Smooth muscle cell (in vitro differentiated cells): ENCODE results near the gene ABCG1. TPM values are rescaled to one million over a fixed set of nuclear protein-coding genes. Genes with fewer than 3 reads are reported as not detected.

Source experiments
- DNase-seq: peaks from one replicate; lab custom pipeline; 2025; ENCODE audit not compliant: unreplicated experiment; lab: John Stamatoyannopoulos, UW
- H2AFZ ChIP-seq: fragments of 200-600 bp; sonication (generic); 2 replicates; pipeline ENCODE4 v1.6.0; 2016; ENCODE audit warnings: antibody characterized with exemption, low read depth, mild to moderate bottlenecking
- H3F3A ChIP-seq: fragments of 200-600 bp; sonication (generic); 2 replicates; pipeline ENCODE4 v1.6.0; 2017; ENCODE audit warnings: antibody characterized with exemption, low read depth
- H3K27ac ChIP-seq: fragments of 200-600 bp; sonication (generic); 2 replicates; pipeline ENCODE4 v1.5.1; 2016; ENCODE audit warnings: low read depth, mild to moderate bottlenecking
- H3K27me3 ChIP-seq: fragments of 200-600 bp; sonication (generic); 2 replicates; pipeline ENCODE4 v1.6.1; 2016; ENCODE audit warnings: low read depth, mild to moderate bottlenecking
- H3K36me3 ChIP-seq: fragments of 200-600 bp; sonication (generic); 2 replicates; pipeline ENCODE4 v1.5.1; 2016; ENCODE audit warnings: low read depth
- H3K4me1 ChIP-seq: fragments of 200-600 bp; sonication (generic); 2 replicates; pipeline ENCODE4 v1.5.1; 2016; ENCODE audit warnings: low read depth
- H3K4me2 ChIP-seq: fragments of 200-600 bp; sonication (generic); 2 replicates; pipeline ENCODE4 v1.6.0; 2016; ENCODE audit warnings: mild to moderate bottlenecking
- H3K4me3 ChIP-seq: fragments of 200-600 bp; sonication (generic); 2 replicates; pipeline ENCODE4 v1.5.1; 2016; ENCODE audit warnings: mild to moderate bottlenecking
- H3K79me2 ChIP-seq: fragments of 200-600 bp; sonication (generic); 2 replicates; pipeline ENCODE4 v1.6.0; 2016; ENCODE audit warnings: low read depth, mild to moderate bottlenecking
- H3K9ac ChIP-seq: fragments of 200-600 bp; sonication (generic); 2 replicates; pipeline ENCODE4 v1.6.0; 2016; ENCODE audit warnings: low read depth
- H3K9me3 ChIP-seq: fragments of 200-600 bp; sonication (generic); replicated peaks from 2 replicates; pipeline ENCODE4 v1.5.1; 2016; ENCODE audit warnings: low read depth
- H4K20me1 ChIP-seq: fragments of 200-600 bp; sonication (generic); 2 replicates; pipeline ENCODE4 v1.6.0; 2016; ENCODE audit warnings: low read depth
- CTCF ChIP-seq: fragments of 200-600 bp; sonication (generic); IDR thresholded peaks from 2 replicates; pipeline ENCODE4 v1.5.1; 2017; ENCODE audit warnings: borderline replicate concordance, mild to moderate bottlenecking, antibody characterized with exemption; ENCODE audit not compliant: insufficient read depth, poor library complexity, severe bottlenecking
- WGBS: methylation state at CpG from one replicate; pipeline ENCODE4 v1.1.7; 2016; ENCODE audit warnings: low lambda C conversion rate; 5-methylcytosine and 5-hydroxymethylcytosine counted together
- polyA plus RNA-seq: library from polyadenylated mRNA; unstranded; fragments of >200 nt; fragmentation: Nextera tagmentation; extraction: Ambion mirVana; gene quantifications from 2 replicates; pipeline ENCODE4 v1.2.1, GENCODE V29; 2016
- total RNA-seq: library from RNA; depleted of rRNA; stranded (reverse); fragments of >200 nt; gene quantifications from 2 replicates; pipeline ENCODE4 v1.2.3, GENCODE V29; 2014

The ABCG1 gene
- total and polyA plus RNA-seq, 2 experiments from 2014 or later = 0.55 to 2.9 TPM

DNA sequence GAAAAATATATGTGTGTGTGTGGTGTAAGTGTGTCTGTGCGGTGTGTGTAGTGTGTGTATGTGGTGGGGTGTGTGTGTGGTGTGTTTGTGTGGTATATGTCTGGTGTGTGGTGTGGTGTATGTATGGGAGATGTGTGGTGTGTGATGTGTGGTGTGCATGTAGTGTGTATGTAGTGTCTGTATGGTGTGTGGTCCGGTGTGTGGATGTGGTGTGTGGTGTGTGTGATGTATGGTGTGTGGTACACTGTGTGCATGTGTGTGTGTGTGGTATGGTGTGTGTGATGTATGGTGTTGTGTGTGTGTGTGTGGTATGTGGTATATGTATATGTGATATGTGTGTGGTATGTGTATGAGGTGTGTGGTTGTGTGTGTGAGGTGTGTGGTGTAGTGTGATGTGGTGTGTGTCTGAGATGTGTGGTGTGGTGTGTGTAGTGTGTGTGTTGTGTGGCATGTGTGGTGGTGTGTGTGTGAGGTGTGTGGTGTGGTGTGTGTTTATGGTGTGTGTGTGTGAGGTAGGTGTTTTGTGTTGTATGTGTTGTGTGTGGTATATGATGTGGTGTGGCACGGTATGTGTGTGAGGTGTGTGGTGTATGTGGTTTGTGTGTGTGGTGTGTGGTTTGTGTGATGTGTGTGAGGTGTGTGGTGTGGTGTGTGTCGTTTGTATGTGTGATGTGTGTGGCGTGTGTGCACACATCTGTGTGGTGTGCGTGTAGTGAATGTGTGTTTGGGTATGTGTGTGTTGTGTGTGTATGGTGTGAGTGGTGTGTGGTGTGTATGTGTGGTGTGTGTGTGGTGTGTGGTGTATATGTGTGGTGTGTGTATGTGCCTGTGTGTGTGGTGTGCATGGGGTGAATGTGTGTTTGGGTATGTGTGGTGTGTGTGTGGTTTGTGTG, 35.3 kb upstream of the ABCG1 start:
- H3K27me3 ChIP-seq = peaks cover under 1% of the 10 kb centered on the region
- no peak overlapping the region for H3K4me3 ChIP-seq
- no peak overlapping the region for H3K27ac ChIP-seq
- H3K4me2 ChIP-seq = no peak overlapping the region
- peaks cover 4% of the 10 kb centered on the region for H3K4me1 ChIP-seq
- TF ChIP-seq CTCF = no peak
- no peaks in the 10 kb centered on the region for H3K79me2 ChIP-seq
- no peaks in the 10 kb centered on the region for H4K20me1 ChIP-seq
- H2AFZ ChIP-seq = no peak overlapping the region
- no peak overlapping the region for H3K9ac ChIP-seq
- no peaks in the 10 kb centered on the region for H3K36me3 ChIP-seq
- H3F3A ChIP-seq = no peaks in the 10 kb centered on the region
- DNase-seq = no peak
- no peaks in the 10 kb centered on the region for H3K9me3 ChIP-seq
- 90% methylated on average over 6 of the region's 6 CpGs for WGBS

DNA sequence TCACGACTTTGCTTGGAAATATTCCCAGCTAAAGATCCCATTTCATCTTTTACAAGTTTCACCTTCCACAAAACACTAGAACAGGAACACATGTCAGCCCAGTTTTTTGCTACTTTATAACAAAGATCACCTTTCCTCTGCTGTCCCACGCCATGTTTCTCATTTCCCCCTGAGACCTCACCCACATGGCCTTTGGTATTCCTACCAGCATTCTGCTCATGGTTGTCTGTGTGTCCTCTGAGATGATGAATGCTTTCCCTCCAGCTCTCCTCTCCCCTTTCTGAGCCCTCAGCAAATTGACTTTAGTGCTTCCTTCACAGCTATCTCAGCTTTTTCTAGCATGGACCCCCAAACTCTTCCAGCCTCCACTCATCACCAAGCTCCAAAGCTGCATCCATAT, 32.3 kb upstream of the ABCG1 start:
- no peak for TF ChIP-seq CTCF
- Histone ChIP-seq H3K4me3 (no peak overlapping the region), H3K9me3 (no peaks in the 10 kb centered on the region), H4K20me1 (no peaks in the 10 kb centered on the region), H3K27ac (no peak overlapping the region), H3K4me2 (no peak overlapping the region), H3K36me3 (no peaks in the 10 kb centered on the region), H3K79me2 (no peaks in the 10 kb centered on the region), H2AFZ (no peak overlapping the region), H3K27me3 (no peaks in the 10 kb centered on the region), H3K9ac (no peak overlapping the region), H3K4me1 (no peaks in the 10 kb centered on the region), H3F3A (no peaks in the 10 kb centered on the region)
- DNase-seq = no peak
- WGBS = 80% methylated on average over 2 of the region's 2 CpGs

DNA sequence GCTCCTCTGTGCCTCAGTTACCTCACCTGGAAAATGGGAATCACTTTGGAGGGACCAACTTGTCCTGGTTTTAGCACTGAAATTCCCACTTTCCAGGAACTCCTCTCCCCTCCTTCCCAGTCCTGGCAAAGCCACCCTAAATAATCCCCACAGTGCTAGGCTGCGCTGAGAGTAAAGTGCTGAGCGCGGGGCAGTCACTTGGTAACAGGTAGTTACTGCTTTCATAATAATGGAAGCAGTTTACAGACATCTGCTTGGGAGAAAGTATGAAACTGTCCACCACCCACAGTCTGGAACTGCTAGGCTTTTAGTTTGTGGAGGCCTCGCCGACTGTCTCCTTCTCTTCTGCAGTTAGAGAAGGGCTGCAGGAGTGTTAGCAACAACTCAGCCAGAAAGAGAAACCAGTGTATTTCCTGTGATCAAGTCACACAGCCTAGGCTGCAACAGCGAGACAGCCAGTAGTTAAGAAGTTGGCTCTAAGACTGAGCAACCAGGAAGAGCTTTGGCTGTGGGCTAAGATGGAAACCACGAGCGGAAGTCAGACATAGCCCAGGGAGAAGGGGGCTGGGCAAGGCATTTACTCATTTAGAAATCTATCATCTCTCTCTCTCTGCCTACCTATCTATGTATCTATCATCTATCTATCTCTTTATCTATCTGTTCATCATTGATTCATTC, 30.8 kb upstream of the ABCG1 start:
- Histone ChIP-seq H3K79me2 (no peaks in the 10 kb centered on the region), H3K9me3 (no peaks in the 10 kb centered on the region), H3K4me2 (no peak overlapping the region), H3K36me3 (no peaks in the 10 kb centered on the region), H3K9ac (no peak overlapping the region), H3K27ac (peak overlapping the region; percentile 17), H3K4me3 (no peak overlapping the region), H3K4me1 (no peaks in the 10 kb centered on the region), H4K20me1 (no peaks in the 10 kb centered on the region), H3F3A (no peaks in the 10 kb centered on the region), H2AFZ (peak overlapping the region; percentile 84), H3K27me3 (no peaks in the 10 kb centered on the region)
- no peak for DNase-seq
- WGBS = 63% methylated on average over 8 of the region's 8 CpGs
- TF ChIP-seq CTCF = no peak
